ENCODE results near the gene DIP2C. TPM values are rescaled to one million over a fixed set of nuclear protein-coding genes. Genes with fewer than 3 reads are reported as not detected.

Gene DIP2C
- total RNA-seq, 2 donors from 2014 or later: 13.0 to 13.7 TPM

- Histone ChIP-seq H3K9me3 (ENCODE audit: control insufficient read depth, low read length) (no peaks in the 10 kb centered on the region), H3K27me3 (ENCODE audit: control insufficient read depth, insufficient read depth, low read length, poor library complexity, severe bottlenecking) (no peaks in the 10 kb centered on the region), H3K4me3 (ENCODE audit: low read length) (no peak overlapping the region), H3K4me1 (ENCODE audit: control insufficient read depth, insufficient read depth, low read length) (no peaks in the 10 kb centered on the region), H3K36me3 (ENCODE audit: control insufficient read depth, insufficient read depth, low read length) (peaks cover 37% of the 10 kb centered on the region), H3K27ac (ENCODE audit: low read depth, low read length) (no peak overlapping the region), H3K9ac (ENCODE audit: extremely low read depth, low read length, poor library complexity, severe bottlenecking) (no peak overlapping the region)
- no peak overlapping the region for H3K4me3 Mint-ChIP-seq
- no peaks in the 10 kb centered on the region for H3K27me3 Mint-ChIP-seq (ENCODE audit: insufficient read depth)
- H3K9me3 Mint-ChIP-seq: no peaks in the 10 kb centered on the region
- H3K4me1 Mint-ChIP-seq: peaks cover 6% of the 10 kb centered on the region
- no peak overlapping the region for H3K27ac Mint-ChIP-seq
- DNase-seq: no peak
- WGBS, 2 experiments (ENCODE audit: insufficient coverage in 1 of 2, insufficient read length in 1 of 2): 89 to 97% methylated on average over 5 of the region's 5 CpGs
- TF ChIP-seq CTCF (conservative IDR thresholded peaks at IDR 0.05): no peak
- peaks cover 39% of the 10 kb centered on the region for H3K36me3 Mint-ChIP-seq (ENCODE audit: low read depth)
Measured at GRCh38 chr10:387593-387891, 301.9 kb downstream of the DIP2C start.

GRCh38 chr10:386771-387592 is 302.5 kb downstream of the DIP2C start:
- H3K27me3 Mint-ChIP-seq (ENCODE audit: insufficient read depth): no peaks in the 10 kb centered on the region
- H3K36me3 Mint-ChIP-seq (ENCODE audit: low read depth): peaks cover 42% of the 10 kb centered on the region
- H3K27ac ChIP-seq (ENCODE audit: low read depth, low read length): no peak overlapping the region
- no peak overlapping the region for H3K4me3 ChIP-seq (ENCODE audit: low read length)
- H3K9me3 Mint-ChIP-seq: no peaks in the 10 kb centered on the region
- no peak overlapping the region for H3K9ac ChIP-seq (ENCODE audit: extremely low read depth, low read length, poor library complexity, severe bottlenecking)
- no peaks in the 10 kb centered on the region for H3K27me3 ChIP-seq (ENCODE audit: control insufficient read depth, insufficient read depth, low read length, poor library complexity, severe bottlenecking)
- WGBS, 2 experiments (ENCODE audit: insufficient coverage in 1 of 2, insufficient read length in 1 of 2): 95% methylated on average over 12 to 27 of the region's 27 CpGs
- H3K4me3 Mint-ChIP-seq: no peak overlapping the region
- H3K4me1 ChIP-seq (ENCODE audit: control insufficient read depth, insufficient read depth, low read length): no peaks in the 10 kb centered on the region
- H3K36me3 ChIP-seq (ENCODE audit: control insufficient read depth, insufficient read depth, low read length): peaks cover 43% of the 10 kb centered on the region
- no peak for TF ChIP-seq CTCF (conservative IDR thresholded peaks at IDR 0.05)
- peaks cover 6% of the 10 kb centered on the region for H3K4me1 Mint-ChIP-seq
- peak overlapping the region; percentile 24 for H3K27ac Mint-ChIP-seq
- no peaks in the 10 kb centered on the region for H3K9me3 ChIP-seq (ENCODE audit: control insufficient read depth, low read length)
- no peak for DNase-seq

DNA sequence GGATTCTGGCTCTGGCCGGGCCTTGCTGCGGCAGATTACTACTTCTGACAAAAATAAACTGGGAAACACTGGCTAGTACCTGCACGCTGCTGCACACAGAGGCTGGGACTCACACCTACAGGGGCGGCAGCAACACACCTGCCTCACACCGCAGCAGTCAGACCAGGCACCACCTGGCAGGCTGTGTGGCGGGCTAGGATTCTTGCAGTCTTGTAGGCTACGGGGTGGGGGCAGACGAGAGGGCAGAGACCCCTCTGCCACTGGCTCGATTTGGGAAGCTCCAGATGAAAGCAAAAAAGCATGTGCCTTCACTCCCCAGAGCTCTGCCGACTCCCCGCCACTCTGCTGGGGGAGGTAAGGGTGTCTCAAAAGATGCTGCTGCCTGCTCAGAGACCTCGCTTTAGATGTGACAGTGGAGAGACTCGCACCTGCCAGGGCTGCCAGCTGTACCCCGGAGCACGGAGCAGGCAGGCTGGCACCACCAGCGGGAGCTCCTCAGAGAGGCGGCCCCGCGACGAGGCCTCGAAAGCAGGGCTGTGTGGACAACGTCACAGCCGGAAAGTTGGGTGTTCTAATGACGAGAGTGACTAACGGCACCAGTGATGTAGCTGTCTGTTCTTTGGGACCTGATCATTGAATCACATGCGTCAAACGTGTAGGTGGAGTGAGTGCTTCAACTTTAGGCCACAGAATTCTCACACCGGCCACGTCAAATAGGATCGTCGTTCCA is 303.7 kb downstream of the DIP2C start:
- no peak for DNase-seq
- H3K27me3 Mint-ChIP-seq (ENCODE audit: insufficient read depth): no peaks in the 10 kb centered on the region
- H3K27ac Mint-ChIP-seq: no peak overlapping the region
- no peak overlapping the region for H3K4me3 Mint-ChIP-seq
- Histone ChIP-seq H3K4me3 (ENCODE audit: low read length) (no peak overlapping the region), H3K9me3 (ENCODE audit: control insufficient read depth, low read length) (no peaks in the 10 kb centered on the region), H3K4me1 (ENCODE audit: control insufficient read depth, insufficient read depth, low read length) (no peaks in the 10 kb centered on the region), H3K27ac (ENCODE audit: low read depth, low read length) (no peak overlapping the region), H3K9ac (ENCODE audit: extremely low read depth, low read length, poor library complexity, severe bottlenecking) (no peak overlapping the region), H3K27me3 (ENCODE audit: control insufficient read depth, insufficient read depth, low read length, poor library complexity, severe bottlenecking) (no peaks in the 10 kb centered on the region), H3K36me3 (ENCODE audit: control insufficient read depth, insufficient read depth, low read length) (peaks cover 51% of the 10 kb centered on the region)
- 89 to 94% methylated on average over 22 to 31 of the region's 31 CpGs for WGBS, 2 experiments (ENCODE audit: insufficient coverage in 1 of 2, insufficient read length in 1 of 2)
- no peaks in the 10 kb centered on the region for H3K9me3 Mint-ChIP-seq
- H3K4me1 Mint-ChIP-seq: peaks cover 6% of the 10 kb centered on the region
- TF ChIP-seq CTCF (conservative IDR thresholded peaks at IDR 0.05): no peak
- H3K36me3 Mint-ChIP-seq (ENCODE audit: low read depth): peaks cover 46% of the 10 kb centered on the region
